OCI-LY1 (cell line): Measurements from ENCODE around the gene TIMM13.
"Not testable (repeated sequence)": the region's sequence is repeated elsewhere in the genome, so short reads cannot be mapped to it uniquely, and the experiment has no call there.

Source experiments
- H2AFZ ChIP-seq: fragments of 200-600 bp; sonication (generic), shearing (Covaris generic); 2 replicates; pipeline ENCODE4 v1.6.0; 2014; ENCODE audit warnings: antibody characterized with exemption, mild to moderate bottlenecking, low read length
- H3F3A ChIP-seq: fragments of 200-600 bp; sonication (generic), shearing (Covaris generic); 2 replicates; pipeline ENCODE4 v1.6.0; 2014; ENCODE audit warnings: mild to moderate bottlenecking, antibody characterized with exemption, low read length, moderate library complexity; ENCODE audit not compliant: insufficient read depth
- H3K27ac ChIP-seq: fragments of 200-600 bp; sonication (generic); 2 replicates; pipeline ENCODE4 v1.5.1; 2014; ENCODE audit warnings: low read length, mixed run types, mild to moderate bottlenecking, low read depth; ENCODE audit not compliant: poor library complexity, severe bottlenecking
- H3K27me3 ChIP-seq: fragments of 200-600 bp; sonication (generic); 2 replicates; pipeline ENCODE4 v1.6.0; 2014; ENCODE audit warnings: antibody characterized with exemption, mild to moderate bottlenecking, low read length, moderate library complexity; ENCODE audit not compliant: insufficient read depth
- H3K36me3 ChIP-seq: fragments of 200-600 bp; sonication (generic); 2 replicates; pipeline ENCODE4 v1.6.1; 2014; ENCODE audit warnings: mild to moderate bottlenecking, antibody characterized with exemption, low read length, moderate library complexity, mixed read lengths; ENCODE audit not compliant: insufficient read depth
- H3K4me1 ChIP-seq: fragments of 200-600 bp; sonication (generic); 2 replicates; pipeline ENCODE4 v1.5.1; 2014; ENCODE audit warnings: mild to moderate bottlenecking, low read length, moderate library complexity; ENCODE audit not compliant: insufficient read depth, severe bottlenecking
- H3K4me2 ChIP-seq: fragments of 200-600 bp; sonication (generic), shearing (Covaris generic); 2 replicates; pipeline ENCODE4 v1.6.1; 2014; ENCODE audit warnings: low read length
- H3K4me3 ChIP-seq: fragments of 200-600 bp; sonication (generic); 2 replicates; pipeline ENCODE4 v1.5.1; 2014; ENCODE audit warnings: low read length, low read depth, mild to moderate bottlenecking, mixed read lengths; ENCODE audit not compliant: poor library complexity, severe bottlenecking
- H3K79me2 ChIP-seq: fragments of 200-600 bp; shearing (Covaris generic); 2 replicates; pipeline ENCODE4 v1.6.1; 2016; ENCODE audit warnings: mixed run types, low read length, mixed read lengths; ENCODE audit not compliant: insufficient read depth
- H3K9ac ChIP-seq: fragments of 200-600 bp; sonication (generic), shearing (Covaris generic); 2 replicates; pipeline ENCODE4 v1.6.1; 2014; ENCODE audit warnings: mild to moderate bottlenecking, low read length, mixed read lengths
- H3K9me2 ChIP-seq: fragments of 200-600 bp; sonication (generic), shearing (Covaris generic); 2 replicates; pipeline ENCODE4 v1.6.1; 2014; ENCODE audit warnings: low read depth, mild to moderate bottlenecking, low read length, mixed read lengths
- H3K9me3 ChIP-seq: fragments of 200-600 bp; shearing (Covaris generic); 2 replicates; pipeline ENCODE4 v1.6.1; 2014; ENCODE audit warnings: low read length, mixed read lengths
- H4K20me1 ChIP-seq: fragments of 200-600 bp; sonication (generic), shearing (Covaris generic); 2 replicates; pipeline ENCODE4 v1.6.0; 2016; ENCODE audit warnings: mild to moderate bottlenecking, low read length; ENCODE audit not compliant: insufficient read depth
- EZH2 ChIP-seq: fragments of 200-600 bp; sonication (generic), shearing (Covaris generic); IDR thresholded peaks from 2 replicates; pipeline ENCODE4 v1.8.0; 2017; ENCODE audit warnings: borderline replicate concordance, mixed run types, mild to moderate bottlenecking, antibody characterized with exemption, low read length, moderate library complexity, mixed read lengths
- TF ChIP-seq, protein P1 (sequence below): fragments of 200-600 bp; sonication (generic), shearing (Covaris generic); IDR thresholded peaks from 2 replicates; pipeline ENCODE4 v1.5.1; 2017; ENCODE audit warnings: mild to moderate bottlenecking, antibody characterized with exemption, low read length, moderate library complexity, mixed read lengths

Gene TIMM13

GRCh38 chr19:2394442-2395292 lies 32.7 kb downstream of the TIMM13 start:
- Histone ChIP-seq H3K36me3 (no peaks in the 10 kb centered on the region), H4K20me1 (no peaks in the 10 kb centered on the region), H3K4me3 (no peak overlapping the region), H3K4me2 (peak overlapping the region; percentile 49), H3K9me2 (no peaks in the 10 kb centered on the region), H3K27ac (no peak overlapping the region), H3K9ac (peak overlapping the region; percentile 18; the same call in 1 of the 2 replicates), H2AFZ (no peak overlapping the region), H3K27me3 (peaks cover 8% of the 10 kb centered on the region; the same call in 1 of the 2 replicates), H3K4me1 (peaks cover 14% of the 10 kb centered on the region), H3K9me3 (no peaks in the 10 kb centered on the region), H3K79me2 (no peaks in the 10 kb centered on the region), H3F3A (no peaks in the 10 kb centered on the region)
- TF ChIP-seq EZH2 = no peak
- TF ChIP-seq, protein P1, sequence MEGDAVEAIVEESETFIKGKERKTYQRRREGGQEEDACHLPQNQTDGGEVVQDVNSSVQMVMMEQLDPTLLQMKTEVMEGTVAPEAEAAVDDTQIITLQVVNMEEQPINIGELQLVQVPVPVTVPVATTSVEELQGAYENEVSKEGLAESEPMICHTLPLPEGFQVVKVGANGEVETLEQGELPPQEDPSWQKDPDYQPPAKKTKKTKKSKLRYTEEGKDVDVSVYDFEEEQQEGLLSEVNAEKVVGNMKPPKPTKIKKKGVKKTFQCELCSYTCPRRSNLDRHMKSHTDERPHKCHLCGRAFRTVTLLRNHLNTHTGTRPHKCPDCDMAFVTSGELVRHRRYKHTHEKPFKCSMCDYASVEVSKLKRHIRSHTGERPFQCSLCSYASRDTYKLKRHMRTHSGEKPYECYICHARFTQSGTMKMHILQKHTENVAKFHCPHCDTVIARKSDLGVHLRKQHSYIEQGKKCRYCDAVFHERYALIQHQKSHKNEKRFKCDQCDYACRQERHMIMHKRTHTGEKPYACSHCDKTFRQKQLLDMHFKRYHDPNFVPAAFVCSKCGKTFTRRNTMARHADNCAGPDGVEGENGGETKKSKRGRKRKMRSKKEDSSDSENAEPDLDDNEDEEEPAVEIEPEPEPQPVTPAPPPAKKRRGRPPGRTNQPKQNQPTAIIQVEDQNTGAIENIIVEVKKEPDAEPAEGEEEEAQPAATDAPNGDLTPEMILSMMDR = no peak

- H3K27ac ChIP-seq = no peak overlapping the region
These were observed 33.3 kb downstream of the TIMM13 start for GRCh38 chr19:2394054-2394441.

DNA sequence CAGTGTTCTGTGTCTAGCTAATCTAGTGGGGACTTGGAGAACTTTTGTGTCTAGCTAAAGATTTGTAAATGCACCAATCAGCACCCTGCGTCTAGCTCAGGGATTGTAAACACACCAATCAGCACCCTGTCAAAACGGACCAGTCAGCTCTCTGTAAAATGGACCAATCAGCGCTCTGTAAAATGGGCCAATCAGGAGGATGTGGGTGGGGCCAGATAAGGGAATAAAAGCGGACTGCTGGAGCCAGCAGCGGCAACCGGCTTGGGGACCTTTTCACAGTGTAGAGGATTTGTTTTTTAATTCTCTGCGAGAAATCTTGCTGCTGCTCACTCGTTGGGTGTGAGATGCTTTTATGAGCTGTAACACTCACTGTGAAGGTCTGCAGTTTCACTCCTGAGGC lies 34.5 kb downstream of the TIMM13 start:
- not testable (repeated sequence) for H4K20me1 ChIP-seq, H3K9me2 ChIP-seq, H3F3A ChIP-seq, H3K4me3 ChIP-seq, H2AFZ ChIP-seq, H3K27me3 ChIP-seq, H3K27ac ChIP-seq, H3K9ac ChIP-seq, H3K4me2 ChIP-seq, H3K36me3 ChIP-seq, H3K79me2 ChIP-seq, H3K9me3 ChIP-seq
- peaks cover 14% of the 10 kb centered on the region for H3K4me1 ChIP-seq

More at GRCh38 chr19:2394054-2394441, 33.3 kb downstream of the TIMM13 start:
- Histone ChIP-seq H3K9me3 (no peaks in the 10 kb centered on the region), H3K4me3 (no peak overlapping the region), H3K79me2 (no peaks in the 10 kb centered on the region), H2AFZ (no peak overlapping the region), H3K9ac (no peak overlapping the region), H3K4me2 (no peak overlapping the region; the same call in 1 of the 2 replicates), H3K9me2 (no peaks in the 10 kb centered on the region), H3K36me3 (no peaks in the 10 kb centered on the region), H3K27me3 (peaks cover 8% of the 10 kb centered on the region; the same call in 1 of the 2 replicates), H3F3A (no peaks in the 10 kb centered on the region), H4K20me1 (no peaks in the 10 kb centered on the region), H3K4me1 (peaks cover 14% of the 10 kb centered on the region)
- TF ChIP-seq EZH2 = no peak
- TF ChIP-seq, protein P1 = no peak
